ENCODE measurements around the gene WSCD2. TPM values are rescaled to one million over a fixed set of nuclear protein-coding genes. Genes with fewer than 3 reads are reported as not detected.

WSCD2 gene
- total and polyA plus RNA-seq, 9 donors: under 0.01 to 2.6 (median 0.53) TPM; not detected in 1

- no peak for TF ChIP-seq EP300 (IDR thresholded peaks at IDR 0.05)
- 26 to 34% (median 33%) methylated on average over 4 of the region's 4 CpGs for WGBS, 3 donors
- no peak overlapping the region for H3K4me3 ChIP-seq
- peaks cover 1% of the 10 kb centered on the region for H3K4me1 ChIP-seq (ENCODE audit: insufficient read depth)
- DNase-seq: no peak
- H3K27me3 ChIP-seq: no peaks in the 10 kb centered on the region
- intact Hi-C loops (cut with DNase I): no loop called here
- no peak overlapping the region for H3K27ac ChIP-seq
- H3K36me3 ChIP-seq: no peaks in the 10 kb centered on the region
- H3K9me3 ChIP-seq: no peaks in the 10 kb centered on the region
These were observed 33.1 kb downstream of the WSCD2 start for GRCh38 chr12:108162207-108162606.

DNA sequence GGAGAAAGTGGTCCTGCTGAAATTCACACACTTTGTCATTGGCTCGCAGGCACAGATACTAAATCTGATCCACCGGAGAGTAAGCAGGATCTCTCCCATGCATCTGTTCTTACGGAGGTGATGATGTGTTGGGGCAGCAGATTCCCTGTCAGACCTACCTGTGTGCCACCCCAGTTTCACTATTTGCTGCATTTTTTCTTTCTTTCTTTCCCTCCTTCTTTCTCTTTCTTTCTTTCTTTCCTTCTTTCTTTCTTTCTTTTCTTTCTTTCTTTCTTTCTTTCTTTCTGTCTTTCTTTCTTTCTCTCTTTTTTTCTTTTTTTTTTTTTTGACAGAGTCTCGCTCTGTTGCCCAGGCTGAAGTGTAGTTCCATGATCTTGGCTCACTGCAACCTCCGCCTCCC, 37.4 kb downstream of the WSCD2 start:
- Histone ChIP-seq H3K4me1 (ENCODE audit: insufficient read depth) (peaks cover 1% of the 10 kb centered on the region), H3K36me3 (no peaks in the 10 kb centered on the region), H3K9me3 (no peaks in the 10 kb centered on the region), H3K27ac (no peak overlapping the region), H3K27me3 (no peaks in the 10 kb centered on the region), H3K4me3 (no peak overlapping the region)
- intact Hi-C loops (cut with DNase I): no loop called here
- 60 to 63% (median 63%) methylated on average over 5 of the region's 5 CpGs for WGBS, 3 donors
- TF ChIP-seq, protein P1, sequence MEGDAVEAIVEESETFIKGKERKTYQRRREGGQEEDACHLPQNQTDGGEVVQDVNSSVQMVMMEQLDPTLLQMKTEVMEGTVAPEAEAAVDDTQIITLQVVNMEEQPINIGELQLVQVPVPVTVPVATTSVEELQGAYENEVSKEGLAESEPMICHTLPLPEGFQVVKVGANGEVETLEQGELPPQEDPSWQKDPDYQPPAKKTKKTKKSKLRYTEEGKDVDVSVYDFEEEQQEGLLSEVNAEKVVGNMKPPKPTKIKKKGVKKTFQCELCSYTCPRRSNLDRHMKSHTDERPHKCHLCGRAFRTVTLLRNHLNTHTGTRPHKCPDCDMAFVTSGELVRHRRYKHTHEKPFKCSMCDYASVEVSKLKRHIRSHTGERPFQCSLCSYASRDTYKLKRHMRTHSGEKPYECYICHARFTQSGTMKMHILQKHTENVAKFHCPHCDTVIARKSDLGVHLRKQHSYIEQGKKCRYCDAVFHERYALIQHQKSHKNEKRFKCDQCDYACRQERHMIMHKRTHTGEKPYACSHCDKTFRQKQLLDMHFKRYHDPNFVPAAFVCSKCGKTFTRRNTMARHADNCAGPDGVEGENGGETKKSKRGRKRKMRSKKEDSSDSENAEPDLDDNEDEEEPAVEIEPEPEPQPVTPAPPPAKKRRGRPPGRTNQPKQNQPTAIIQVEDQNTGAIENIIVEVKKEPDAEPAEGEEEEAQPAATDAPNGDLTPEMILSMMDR (IDR thresholded peaks at IDR 0.05): no peak
- no peak for TF ChIP-seq EP300 (IDR thresholded peaks at IDR 0.05)
- TF ChIP-seq POLR2A (IDR thresholded peaks at IDR 0.05): no peak
- no peak for DNase-seq

- intact Hi-C loops (cut with DNase I): no loop called here
- no peak for DNase-seq
- no peaks in the 10 kb centered on the region for H3K27me3 ChIP-seq
- no peak overlapping the region for H3K4me3 ChIP-seq
- TF ChIP-seq EP300 (IDR thresholded peaks at IDR 0.05): no peak
- no peak for TF ChIP-seq POLR2A (IDR thresholded peaks at IDR 0.05)
- TF ChIP-seq, protein P1 (IDR thresholded peaks at IDR 0.05): no peak
- no peaks in the 10 kb centered on the region for H3K9me3 ChIP-seq
- H3K36me3 ChIP-seq: no peaks in the 10 kb centered on the region
- H3K27ac ChIP-seq: no peak overlapping the region
- 46 to 63% (median 50%) methylated on average over 3 of the region's 3 CpGs for WGBS, 3 donors
- H3K4me1 ChIP-seq (ENCODE audit: insufficient read depth): no peaks in the 10 kb centered on the region
These were observed 38.9 kb downstream of the WSCD2 start for GRCh38 chr12:108167974-108168373.

GRCh38 chr12:108169708-108170107, 40.6 kb downstream of the WSCD2 start:
- intact Hi-C loops (cut with DNase I): no loop called here
- Histone ChIP-seq H3K27me3 (no peaks in the 10 kb centered on the region), H3K36me3 (no peaks in the 10 kb centered on the region), H3K4me3 (no peak overlapping the region), H3K4me1 (ENCODE audit: insufficient read depth) (no peaks in the 10 kb centered on the region), H3K9me3 (no peaks in the 10 kb centered on the region), H3K27ac (no peak overlapping the region)
- TF ChIP-seq, protein P1 (IDR thresholded peaks at IDR 0.05): no peak
- no peak for TF ChIP-seq POLR2A (IDR thresholded peaks at IDR 0.05)
- 28 to 35% (median 29%) methylated on average over 2 of the region's 2 CpGs for whole genome bisulfite sequencing, 3 donors
- no peak for DNase-seq

GRCh38 chr12:108170164-108170563, 41.1 kb downstream of the WSCD2 start:
- no peak for DNase-seq
- Histone ChIP-seq H3K4me1 (ENCODE audit: insufficient read depth) (no peaks in the 10 kb centered on the region), H3K4me3 (no peak overlapping the region), H3K27me3 (no peaks in the 10 kb centered on the region), H3K27ac (no peak overlapping the region), H3K9me3 (no peaks in the 10 kb centered on the region), H3K36me3 (no peaks in the 10 kb centered on the region)
- TF ChIP-seq POLR2A (IDR thresholded peaks at IDR 0.05) (no peak), EP300 (IDR thresholded peaks at IDR 0.05) (no peak)
- TF ChIP-seq, protein P1 (IDR thresholded peaks at IDR 0.05): no peak
- WGBS, 3 donors: 65 to 79% (median 69%) methylated on average over 2 of the region's 2 CpGs
- intact Hi-C loops (cut with DNase I): no loop called here

Measured in ovary (tissue), 9 donors.